DMS79 (cell line): Measurements from ENCODE around the gene RNF130.

ENCODE experiments used
- DNase-seq: peaks from one replicate; lab custom pipeline; 2025; lab: John Stamatoyannopoulos, UW

Gene RNF130, protein sequence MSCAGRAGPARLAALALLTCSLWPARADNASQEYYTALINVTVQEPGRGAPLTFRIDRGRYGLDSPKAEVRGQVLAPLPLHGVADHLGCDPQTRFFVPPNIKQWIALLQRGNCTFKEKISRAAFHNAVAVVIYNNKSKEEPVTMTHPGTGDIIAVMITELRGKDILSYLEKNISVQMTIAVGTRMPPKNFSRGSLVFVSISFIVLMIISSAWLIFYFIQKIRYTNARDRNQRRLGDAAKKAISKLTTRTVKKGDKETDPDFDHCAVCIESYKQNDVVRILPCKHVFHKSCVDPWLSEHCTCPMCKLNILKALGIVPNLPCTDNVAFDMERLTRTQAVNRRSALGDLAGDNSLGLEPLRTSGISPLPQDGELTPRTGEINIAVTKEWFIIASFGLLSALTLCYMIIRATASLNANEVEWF

DNA sequence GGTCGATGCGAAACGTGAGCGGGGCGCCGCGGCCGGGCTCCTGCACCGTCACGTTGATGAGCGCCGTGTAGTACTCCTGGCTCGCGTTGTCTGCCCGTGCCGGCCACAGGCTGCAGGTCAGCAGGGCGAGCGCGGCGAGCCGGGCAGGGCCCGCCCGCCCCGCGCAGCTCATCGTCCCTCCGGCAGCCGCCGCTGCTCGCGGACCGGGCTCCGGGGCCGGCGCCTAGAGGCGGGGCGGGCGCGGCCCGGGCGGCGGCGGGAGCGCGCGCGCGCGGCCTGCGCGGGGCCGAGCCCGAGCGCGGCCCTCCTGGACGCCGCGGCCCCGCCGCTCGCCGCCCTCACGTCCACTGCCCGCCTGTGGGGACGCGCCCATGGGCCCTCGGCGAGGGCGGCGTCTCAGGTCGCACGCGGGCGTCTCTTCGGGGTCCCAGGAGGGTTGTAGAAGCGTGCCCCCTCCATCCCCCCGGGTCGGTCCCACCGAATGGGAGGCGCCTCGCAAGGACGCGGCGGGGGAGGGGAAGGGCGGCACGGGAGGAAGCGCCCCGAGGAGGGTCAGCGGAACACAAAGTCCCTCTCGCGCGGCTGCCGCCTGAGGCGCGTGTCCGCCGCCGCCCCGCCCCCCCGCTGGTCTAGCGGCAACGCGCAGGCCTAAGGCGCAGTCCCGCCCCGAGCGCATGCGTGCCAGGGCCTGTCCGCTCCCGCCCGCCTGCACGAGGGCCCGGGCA is at the start of gene RNF130:
Gene RNF130 (minus strand): TSS at position 229 of the 725 bp plus-strand sequence. CDS start 57 bp downstream, at position 172.
- DNase-seq: peak; percentile 45

DNA sequence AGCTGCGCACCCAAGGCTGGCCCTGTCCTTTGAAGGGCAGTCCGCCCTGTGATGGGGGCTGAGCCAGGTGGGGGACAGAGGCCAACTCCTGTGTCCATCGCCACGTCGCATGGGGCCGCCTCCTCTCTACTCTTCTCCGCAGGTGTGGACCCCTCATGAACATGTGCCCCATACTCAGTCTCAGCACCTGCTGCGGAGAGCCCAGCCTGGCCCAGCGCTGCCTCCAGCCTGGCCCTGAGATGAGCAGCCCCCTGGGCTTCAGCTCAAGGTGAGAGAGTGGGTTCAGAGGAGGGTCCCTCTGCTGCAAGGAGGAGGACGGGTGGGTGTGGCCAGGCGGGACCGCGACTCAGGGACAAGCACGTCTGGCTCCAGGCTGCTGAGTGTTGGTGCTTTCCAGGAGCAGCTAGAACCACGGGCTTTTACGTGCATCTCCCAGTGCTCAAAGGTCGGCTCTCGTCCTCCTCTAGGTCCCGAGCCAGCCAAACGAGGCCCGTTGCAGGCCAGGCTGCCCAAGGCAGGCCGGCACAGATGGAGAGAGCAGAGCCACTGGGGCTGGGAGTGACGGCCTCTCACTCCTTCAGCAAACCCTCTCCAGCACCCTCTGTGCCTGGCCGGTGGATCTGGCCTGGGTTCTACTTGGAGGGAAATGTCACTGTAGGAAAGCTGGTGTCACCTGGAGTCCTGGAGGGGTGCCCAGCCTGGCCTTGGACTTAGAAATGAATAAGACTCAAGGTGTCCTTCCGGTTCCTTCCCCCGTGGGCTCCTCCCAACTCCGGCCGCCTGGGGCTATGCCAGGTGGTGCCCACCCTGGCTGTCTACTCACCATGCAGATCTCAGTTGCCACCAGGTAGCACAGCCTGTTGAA is 48.9 kb upstream of the RNF130 start:
- DNase-seq: no peak

DNA sequence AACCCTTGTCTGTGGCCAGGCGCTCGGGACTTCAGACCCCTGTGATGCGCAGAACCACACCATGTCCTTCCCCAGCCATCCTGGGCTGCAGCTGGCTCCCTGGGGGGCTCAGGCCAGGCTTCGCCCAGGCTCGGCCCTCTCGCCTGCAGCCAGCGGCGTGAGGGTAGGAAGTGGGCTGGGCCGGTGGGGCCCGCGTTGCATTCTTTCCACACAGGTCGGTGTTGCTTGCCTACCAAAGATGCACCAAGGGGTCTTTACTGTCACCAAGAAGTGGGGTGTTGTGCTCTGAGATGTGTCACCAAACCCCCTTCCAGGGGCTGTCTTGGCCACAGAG is 48.3 kb upstream of the RNF130 start:
- DNase-seq: no peak

DNA sequence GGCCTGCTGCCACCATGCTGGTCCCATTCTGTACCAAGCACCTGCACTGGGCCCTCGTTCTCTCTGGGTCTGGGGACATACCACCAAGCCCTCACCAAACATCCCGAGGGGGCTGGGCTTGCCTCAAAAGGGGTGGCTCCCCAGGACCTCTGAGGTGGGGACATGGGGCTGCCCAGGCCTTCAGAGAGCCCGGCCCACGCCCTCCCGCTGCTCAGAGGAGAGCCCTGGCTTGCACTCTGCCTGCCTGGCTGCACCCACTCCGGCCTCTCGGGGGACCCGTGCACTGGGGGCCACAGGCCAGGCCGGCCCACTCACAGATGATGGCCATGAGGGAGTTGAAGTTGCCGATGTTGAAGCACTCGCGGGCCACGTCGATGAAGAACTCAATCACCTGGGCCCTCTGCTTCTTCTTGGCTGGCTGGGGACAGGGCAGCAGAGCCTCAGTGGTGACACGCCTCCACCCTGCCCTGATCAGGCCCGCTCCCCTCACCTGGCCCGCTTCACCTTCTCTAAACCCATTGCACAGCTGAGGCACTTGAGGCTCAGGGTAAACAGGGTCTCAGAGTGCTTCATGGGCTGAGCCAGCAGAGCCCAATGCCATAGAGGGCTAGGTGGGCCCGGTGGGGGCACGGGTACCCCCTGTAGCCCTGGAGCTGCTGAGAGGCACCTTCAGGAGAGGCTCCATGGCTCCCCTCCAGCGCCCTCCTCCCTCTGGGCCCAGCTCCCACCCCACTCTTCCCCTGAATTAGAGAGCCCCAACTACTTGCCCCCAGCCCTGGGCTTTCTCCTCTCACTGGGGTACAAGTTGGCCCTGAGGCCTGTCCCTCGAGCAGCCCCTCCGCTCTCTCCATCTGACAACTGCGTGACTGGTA is 47.7 kb upstream of the RNF130 start:
- DNase-seq: no peak

DNA sequence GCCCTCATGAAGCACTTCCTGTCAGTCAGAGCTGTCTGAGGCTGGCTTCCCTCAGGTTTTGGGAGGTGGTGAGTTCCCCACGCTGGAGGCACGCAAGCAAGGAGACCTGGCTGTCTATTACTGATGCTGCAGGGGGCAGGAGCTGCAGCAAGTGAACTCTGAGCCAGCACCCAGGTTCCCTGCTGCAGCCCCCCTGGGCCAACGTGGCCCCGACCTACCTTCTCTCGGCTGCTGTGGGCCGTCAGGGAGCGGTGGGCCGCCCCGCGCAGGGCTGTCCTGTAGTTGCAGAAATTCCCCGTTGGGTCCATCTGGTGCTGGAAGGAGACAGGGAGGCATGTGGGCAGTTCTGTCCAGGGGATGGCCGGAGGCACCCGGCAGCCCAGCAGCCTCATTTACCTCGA is 46.8 kb upstream of the RNF130 start:
- no peak for DNase-seq

DNA sequence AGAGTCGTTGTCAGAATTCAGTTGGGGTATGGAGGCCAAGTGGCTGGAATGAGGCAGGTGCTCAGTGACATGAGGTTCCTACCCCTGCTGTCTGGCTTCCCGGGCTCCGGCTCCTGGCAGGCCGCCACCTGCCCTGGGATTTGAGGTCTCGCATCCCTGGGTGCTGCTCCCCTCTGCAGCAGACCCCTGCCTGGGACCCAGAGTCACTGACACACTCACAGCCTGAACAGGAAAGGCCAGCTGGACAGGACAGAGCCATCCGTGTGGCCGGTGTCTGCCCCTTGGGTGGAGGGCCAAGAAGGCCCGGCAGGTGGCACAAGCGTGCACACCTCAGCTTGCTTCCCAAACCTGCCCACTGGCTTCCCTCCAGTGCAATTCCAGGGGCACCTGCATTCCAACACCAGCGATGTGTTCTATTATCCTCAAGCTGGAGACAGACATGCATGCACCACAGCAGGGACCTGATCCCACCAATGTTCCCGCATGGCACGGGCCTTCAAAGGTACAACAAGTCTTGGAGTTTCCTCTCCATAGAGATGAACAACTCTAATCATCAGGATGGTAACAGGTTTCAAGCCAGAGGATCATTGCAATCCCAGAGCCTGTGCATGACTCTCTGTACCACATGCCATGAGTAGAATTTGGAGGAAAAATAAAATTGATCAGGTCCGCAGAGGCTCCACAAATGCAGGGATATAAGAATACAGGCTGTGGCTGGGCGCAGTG is 45.6 kb upstream of the RNF130 start:
- DNase-seq: no peak

DNA sequence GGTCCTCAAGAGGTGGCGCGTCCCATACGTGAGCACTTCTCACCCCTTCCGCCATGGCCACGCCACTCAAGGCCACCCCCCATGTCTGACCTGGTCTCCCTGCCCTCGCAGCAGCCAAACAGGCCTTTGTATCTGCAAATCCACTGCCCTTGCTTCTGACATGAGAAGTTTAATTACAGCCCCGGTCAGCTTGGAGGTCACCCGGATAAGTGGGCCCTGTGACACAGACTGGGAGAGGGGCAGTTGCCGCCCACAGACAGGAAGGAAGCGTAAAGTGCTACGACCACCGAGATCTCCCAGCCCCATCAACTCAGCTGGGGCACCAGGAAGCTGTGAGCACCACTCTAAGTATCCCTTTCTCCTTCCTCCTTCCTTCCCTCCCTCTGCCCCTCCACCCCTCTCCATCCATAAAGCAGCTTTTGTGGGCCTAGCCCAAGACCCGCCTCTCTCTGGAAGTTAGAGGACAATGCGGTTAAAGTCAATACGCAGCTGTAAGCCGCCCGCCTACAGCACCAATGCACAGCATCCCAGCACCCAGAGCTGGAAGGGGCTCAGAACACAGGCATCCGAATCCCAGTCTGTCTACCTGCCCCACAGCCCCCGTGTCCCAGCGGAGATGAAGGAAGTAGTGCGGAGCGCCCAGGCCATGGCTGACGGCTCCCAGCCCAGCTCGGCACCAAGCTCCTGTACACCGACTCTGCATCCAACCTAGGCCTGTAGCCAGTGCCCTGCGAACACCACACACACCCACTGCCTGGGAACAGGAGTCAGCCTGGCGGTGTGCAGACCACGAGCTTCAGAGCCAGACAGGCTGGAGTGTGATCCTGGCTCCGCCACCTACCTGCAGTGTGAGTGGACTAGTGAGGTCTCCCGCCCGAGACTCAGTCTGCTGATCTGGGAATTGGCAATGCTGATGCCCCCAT is 44.8 kb upstream of the RNF130 start:
- no peak for DNase-seq

DNA sequence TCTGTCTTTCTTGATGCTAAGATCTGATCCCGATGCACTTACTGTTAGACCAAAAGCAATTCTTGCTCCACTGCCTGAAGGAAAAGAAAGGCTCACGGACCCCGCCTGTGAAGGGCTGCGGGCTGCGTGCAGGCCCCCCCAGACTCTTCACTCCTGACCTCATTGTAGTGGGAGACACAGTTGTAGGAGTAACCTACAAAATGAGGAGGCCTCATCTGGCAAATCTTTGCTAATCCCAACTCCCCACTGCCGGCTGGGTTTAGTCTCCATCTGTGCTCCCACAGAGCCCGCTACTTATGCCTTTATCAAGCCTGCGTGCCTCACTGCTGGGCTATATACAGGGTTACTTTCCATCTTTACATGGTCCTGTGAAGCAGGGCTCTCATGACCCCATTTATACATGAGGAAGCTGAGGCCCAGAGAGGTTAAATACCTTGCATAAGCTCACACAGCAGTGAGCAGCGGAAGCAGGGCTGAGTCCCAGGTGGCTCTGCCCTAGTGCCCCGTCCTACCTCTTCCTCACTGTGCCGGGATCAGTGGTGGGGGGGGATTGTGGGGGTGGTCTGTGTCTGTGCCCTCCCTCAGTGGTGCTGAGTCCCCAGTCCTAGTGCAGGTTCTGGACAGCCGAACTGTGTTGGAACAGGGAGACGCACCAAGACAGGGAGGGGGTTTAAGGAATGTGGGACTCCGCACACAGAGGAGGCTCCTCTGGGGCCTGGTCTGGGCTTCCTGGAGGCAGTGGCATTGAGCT is 43.9 kb upstream of the RNF130 start:
- DNase-seq: no peak

DNA sequence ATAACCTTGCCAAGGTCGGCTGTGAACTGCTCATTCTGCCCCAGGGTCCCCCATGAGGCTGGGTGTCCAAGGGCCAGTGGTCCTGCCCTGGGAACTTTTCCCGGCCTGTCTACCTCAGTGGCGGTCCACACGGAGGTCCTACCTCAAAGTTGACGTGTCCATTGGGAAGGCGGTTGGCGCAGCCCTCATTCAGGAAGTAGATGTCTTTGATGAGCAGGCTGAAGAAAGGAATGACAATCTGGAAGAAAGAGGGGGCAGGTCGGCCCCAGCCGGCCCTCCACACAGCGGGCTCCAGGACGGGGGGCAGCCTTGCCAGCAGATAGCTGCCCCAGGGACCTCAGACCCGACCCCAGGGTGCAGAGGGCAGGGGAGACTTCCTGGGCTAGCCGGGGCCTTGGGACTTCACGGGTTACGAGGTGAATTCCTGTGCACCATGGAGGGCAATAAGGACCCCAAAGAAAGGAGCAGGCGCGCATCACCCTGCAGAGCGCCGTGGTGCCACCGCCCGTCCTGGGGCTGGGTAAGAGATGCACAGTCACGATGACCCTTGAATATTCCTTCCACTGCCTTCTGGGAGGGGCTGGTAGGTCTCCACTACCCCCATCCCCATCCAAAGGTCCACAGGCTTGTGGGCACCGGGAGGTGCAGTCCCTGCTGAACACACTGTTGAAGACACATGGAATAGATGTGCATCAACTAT is 42.9 kb upstream of the RNF130 start:
- no peak for DNase-seq

DNA sequence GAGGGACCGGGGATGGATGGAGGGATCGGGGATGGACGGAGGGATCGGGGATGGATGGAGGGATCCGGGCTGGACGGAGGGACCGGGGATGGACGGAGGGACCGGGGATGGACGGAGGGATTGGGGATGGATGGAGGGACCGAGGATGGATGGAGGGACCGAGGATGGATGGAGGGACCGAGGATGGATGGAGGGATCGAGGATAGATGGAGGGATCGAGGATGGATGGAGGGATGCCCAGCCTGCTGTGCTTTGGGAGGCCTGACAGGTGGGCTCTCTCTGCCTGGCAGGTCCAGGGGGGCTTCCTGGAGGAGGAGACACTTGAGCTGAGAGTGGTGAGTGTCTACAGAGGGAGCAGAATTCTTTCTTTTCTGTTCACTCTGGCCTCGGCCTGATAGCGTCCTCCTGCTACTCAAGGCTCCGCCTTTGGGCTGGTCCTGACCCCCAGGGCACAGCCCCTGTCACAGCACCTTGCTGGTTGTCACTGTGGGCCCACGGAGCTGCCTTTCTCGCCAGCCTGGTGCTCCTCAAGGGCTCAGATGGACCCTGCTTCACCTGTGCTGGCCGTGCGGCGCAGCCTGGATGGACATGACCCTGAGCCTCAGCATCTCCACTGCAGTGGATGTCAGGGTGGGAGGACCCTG is 42.2 kb upstream of the RNF130 start:
- DNase-seq: no peak

DNA sequence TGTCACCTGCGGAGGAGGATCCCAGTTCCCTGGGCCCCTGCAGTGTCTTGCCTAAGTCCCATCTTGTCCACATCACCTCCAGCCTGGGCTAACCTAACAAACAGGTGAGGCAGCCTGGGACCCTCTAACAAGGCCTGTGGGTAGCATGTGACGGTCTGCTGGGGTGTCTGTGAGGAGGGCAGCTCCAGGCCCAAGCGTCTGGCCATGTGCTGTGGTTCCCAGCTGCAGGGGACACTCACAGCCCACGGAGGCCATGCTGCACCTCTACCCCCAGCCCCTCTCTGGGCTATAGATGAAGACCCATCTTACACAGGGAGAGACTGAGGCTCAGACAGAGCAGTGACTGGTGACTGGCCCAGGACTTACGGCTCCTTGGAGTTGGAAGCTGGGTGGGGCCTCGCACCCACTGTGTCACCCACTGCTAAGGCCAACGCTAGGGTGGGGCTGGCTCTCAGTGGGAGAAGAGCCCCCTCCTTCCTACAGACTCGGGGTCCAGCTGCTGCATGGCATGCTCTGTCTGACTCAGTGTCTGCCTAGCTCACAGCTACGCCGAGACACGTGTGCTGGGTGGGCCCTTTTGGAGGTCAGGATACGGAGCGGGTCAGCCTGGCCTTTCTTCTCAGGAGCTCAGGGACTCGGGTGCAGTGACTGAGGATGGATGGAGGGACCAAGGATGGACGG is 40.8 kb upstream of the RNF130 start:
- DNase-seq: no peak

DNA sequence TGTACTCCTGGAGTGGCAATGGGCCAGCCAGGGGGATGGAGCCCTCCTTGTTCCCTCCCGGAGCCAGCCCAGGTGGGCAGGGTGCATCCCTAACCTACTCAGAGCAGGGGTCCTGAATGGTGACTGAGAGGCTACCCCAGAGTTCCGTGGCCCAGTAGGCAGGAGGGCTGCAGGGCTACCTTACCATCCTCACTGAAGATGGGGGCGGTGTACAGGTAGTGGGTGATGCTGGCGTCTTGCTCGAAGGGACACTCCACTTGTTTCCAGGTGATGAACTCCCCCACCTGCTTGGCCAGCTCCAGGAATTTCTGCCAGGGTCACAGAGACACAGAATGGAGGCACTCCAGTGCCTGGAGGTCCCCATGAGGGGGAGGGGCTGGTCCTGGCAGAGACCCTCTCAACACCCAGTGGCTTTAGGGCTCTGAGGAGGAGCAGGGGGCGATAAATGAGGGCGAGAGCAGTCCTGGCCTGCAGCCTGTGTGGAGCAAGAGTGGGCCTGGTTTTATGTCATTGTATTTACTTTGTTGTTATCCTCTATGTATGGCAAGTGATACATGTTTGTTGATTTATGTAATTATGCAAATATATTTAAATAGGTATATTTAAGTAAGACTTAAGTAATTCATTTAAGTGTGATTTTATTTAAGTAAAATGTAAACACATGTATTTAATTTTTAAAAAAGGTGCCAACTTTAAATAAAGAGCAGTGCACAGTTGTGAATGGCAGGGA is 39.9 kb upstream of the RNF130 start:
- no peak for DNase-seq

DNA sequence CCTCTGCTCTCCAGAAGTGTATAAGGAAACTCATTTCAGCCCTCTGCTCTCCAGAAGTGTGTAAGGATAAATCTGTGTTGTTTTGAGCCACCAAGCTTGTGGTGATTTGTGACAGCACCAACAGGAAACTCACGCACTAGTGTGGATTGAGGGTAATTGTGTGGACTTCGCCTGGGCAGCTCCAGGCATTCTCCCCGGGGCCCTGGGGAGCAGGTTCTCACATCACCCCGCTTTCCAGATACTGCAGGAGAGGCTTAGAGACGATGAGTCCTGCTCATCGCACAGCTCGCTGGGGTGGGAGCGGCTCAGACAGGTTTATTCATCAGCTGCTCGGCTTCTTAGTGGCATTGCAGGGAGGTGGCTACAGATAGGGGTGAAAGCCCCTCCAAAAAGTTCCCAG is 38.4 kb upstream of the RNF130 start:
- no peak for DNase-seq

DNA sequence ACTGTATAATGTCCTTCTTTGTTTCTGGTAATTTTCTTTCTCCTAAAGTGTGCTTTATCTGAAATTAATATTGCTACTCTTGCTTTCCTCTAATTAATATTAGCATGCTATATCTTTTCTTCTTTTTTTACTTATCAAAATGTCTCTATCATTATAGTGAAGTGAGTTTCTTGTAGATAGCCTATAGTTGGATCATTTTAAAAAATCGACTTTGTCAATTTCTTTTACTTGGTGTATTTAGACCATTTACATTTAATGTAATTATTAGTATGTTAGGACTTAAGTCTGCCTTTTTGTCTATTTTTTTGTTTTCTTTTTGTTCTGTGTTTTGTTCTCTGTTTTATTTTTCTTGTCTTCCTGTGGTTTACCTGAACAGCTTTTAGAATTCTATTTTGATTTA is 35.4 kb upstream of the RNF130 start:
- DNase-seq: no peak

DNA sequence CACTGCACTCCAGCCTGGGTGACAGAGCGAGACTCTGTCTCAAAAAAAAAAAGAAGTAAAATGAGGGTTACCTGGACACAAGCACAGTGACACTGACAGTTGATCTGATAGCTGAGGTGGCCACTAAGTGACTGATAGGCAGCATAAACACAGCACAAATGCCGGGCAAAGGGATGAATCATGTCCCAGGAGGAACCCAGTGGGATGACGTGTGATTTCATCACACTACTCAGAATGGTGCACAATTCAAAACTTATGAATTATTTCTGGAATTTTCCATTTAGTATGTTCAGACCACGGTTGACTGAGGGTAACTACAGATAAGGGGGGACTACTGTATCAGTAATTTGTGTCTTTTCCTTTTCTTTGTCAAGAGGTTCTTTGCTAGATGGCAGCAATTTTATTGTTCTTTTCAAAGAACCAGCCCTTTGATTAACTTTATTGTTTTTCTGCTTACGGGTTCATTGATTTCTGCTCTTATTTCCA is 34.3 kb upstream of the RNF130 start:
- DNase-seq: no peak

DNA sequence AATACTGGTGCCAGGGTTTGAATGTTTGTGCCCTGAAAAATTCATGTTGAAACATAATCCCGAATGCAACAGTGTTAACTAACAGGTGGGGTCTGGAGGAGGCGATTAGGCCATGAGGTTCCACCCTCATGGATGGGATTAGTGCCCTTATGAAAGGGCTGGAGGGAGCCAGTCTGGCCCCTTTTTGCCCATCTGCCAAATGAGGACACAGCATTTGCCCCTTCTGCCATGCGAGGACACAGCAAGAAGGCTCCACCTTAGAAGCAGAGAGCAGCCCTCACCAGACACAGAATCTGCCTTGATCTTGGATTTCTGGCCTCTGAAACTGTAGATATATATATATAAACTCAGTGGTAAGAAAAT is 32.6 kb upstream of the RNF130 start:
- DNase-seq: no peak
